Panc1 (cell line): ENCODE data around the gene HTRA3. TPM values are rescaled to one million over a fixed set of nuclear protein-coding genes. Genes with fewer than 3 reads are reported as not detected.

Source experiments
- ATAC-seq: fragments of 200-7000 bp; cut with Tn5 transposase; 2 replicates; pipeline ENCODE4 v1.9.1; 2020; ENCODE audit warnings: mild to moderate bottlenecking, moderate library complexity
- BruUV-seq: library from RNA; stranded (reverse); fragments of 400-500 nt; replicated peaks from 2 replicates; lab custom pipeline; 2021; lab: Mats Ljungman, UMichigan
- CTCF ChIA-PET: fragments of 300-600 bp; sonication (Branson Sonifier 250); formaldehyde crosslinking; loops from one replicate; lab custom pipeline; 2022; ENCODE audit warnings: antibody characterized with exemption; lab: Charles Lee
- POLR2A ChIA-PET: fragments of 300-600 bp; sonication (Branson Sonifier 250); formaldehyde crosslinking; loops from one replicate; lab custom pipeline; 2022; ENCODE audit warnings: antibody characterized with exemption; lab: Charles Lee
- DNase-seq: peaks from one replicate; pipeline ENCODE4 v3.0.0-alpha.2; 2010; ENCODE audit warnings: low read depth, low spot score
- H3K27ac ChIP-seq: 2 replicates; pipeline ENCODE4 v1.5.1; 2011; ENCODE audit warnings: mild to moderate bottlenecking, low read length, inconsistent platforms
- H3K27me3 ChIP-seq: fragments of 200-500 bp; sonication (Bioruptor generic); 2 replicates; pipeline ENCODE4 v1.6.0; 2014; ENCODE audit warnings: low read length, inconsistent platforms; ENCODE audit not compliant: control insufficient read depth, insufficient read depth
- H3K36me3 ChIP-seq: fragments of 200-500 bp; sonication (Bioruptor generic); 2 replicates; pipeline ENCODE4 v1.5.1; 2014; ENCODE audit warnings: inconsistent platforms, mild to moderate bottlenecking, low read length, moderate library complexity; ENCODE audit not compliant: control insufficient read depth, insufficient read depth
- H3K4me1 ChIP-seq: 2 replicates; pipeline ENCODE4 v1.5.1; 2011; ENCODE audit warnings: inconsistent platforms, mild to moderate bottlenecking, low read length, moderate library complexity; ENCODE audit not compliant: control insufficient read depth, insufficient read depth
- H3K4me3 ChIP-seq, 2 experiments: 2 replicates each; pipeline ENCODE4 v1.5.1; 2011 to 2012; ENCODE audit warnings: low read depth in 2 of 2, low read length in 2 of 2, mild to moderate bottlenecking in 2 of 2, inconsistent platforms in 1 of 2, moderate library complexity in 1 of 2
- H3K9me3 ChIP-seq: fragments of 200-500 bp; sonication (Bioruptor generic); 2 replicates; pipeline ENCODE4 v1.5.1; 2014; ENCODE audit warnings: low read depth, mild to moderate bottlenecking, inconsistent platforms, low read length, moderate library complexity; ENCODE audit not compliant: control insufficient read depth, insufficient read depth
- POLR2AphosphoS5 ChIP-seq: IDR thresholded peaks from 2 replicates; pipeline ENCODE4 v1.6.1; 2012; ENCODE audit warnings: mild to moderate bottlenecking, low read depth, low read length, moderate library complexity
- SIN3A ChIP-seq: IDR thresholded peaks from 2 replicates; pipeline ENCODE4 v1.6.1; 2012; ENCODE audit warnings: low read depth, mild to moderate bottlenecking, low read length, moderate library complexity, borderline replicate concordance; ENCODE audit not compliant: insufficient read depth
- TCF7L2 ChIP-seq: IDR thresholded peaks from 2 replicates; pipeline ENCODE4 v1.6.1; 2011; ENCODE audit warnings: mild to moderate bottlenecking, low read depth, low read length, inconsistent platforms
- in situ Hi-C: cut with HindIII; loops from 2 replicates; pipeline ENCODE4 v1.10.0; 2016; ENCODE audit warnings: low sequenced_read_pairs, low pct_unique_long_range_greater_than_20kb
- intact Hi-C: fragments of 100-400 bp; cut with micrococcal nuclease; formaldehyde crosslinking; loops from one replicate; pipeline ENCODE4 v1.10.0; 2022; ENCODE audit not compliant: unreplicated experiment
- total RNA-seq: library from RNA; stranded (reverse); gene quantifications from one replicate; pipeline ENCODE4 v1.2.1, GENCODE V29; 2021; ENCODE audit not compliant: unreplicated experiment
- TF ChIP-seq, protein P1 (sequence below), 2 experiments: IDR thresholded peaks; 2 replicates each; pipeline ENCODE4 v1.6.1; 2011 to 2012; ENCODE audit warnings: low read depth in 2 of 2, control low read depth in 1 of 2, low read length in 1 of 2, mild to moderate bottlenecking in 1 of 2, moderate library complexity in 1 of 2; ENCODE audit not compliant: insufficient read depth in 1 of 2
- TF ChIP-seq, protein P2 (sequence below): fragments of 450-650 bp; IDR thresholded peaks from 2 replicates; pipeline ENCODE4 v1.5.1; 2017; ENCODE audit warnings: mild to moderate bottlenecking

Gene HTRA3
- total RNA-seq, 1 experiment from 2014 or later = 0.98 TPM

DNA sequence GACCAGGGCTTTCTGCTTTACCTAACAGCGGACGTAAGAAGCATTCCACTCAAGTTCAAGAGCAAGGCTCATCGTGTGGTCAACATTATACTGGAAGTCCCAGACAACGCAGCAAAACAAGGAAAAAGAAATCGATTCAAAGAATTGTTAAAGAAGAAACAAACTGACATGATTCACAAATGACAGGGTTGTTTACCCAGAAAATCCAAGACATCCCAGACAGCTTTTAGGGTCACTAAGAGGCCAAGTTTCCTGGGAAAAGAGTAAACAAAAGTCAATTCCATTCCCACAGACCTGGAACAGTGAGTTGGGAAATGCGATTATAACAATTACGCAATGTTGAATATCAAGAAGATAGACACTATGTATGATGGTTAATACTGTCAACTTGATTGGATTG, 21.5 kb upstream of the HTRA3 start:
- intact Hi-C loops = no loop called here
- CTCF ChIA-PET = interaction anchor here (0.6 kb wide), 1 partner anchor 61 kb away, joined by 3 read pairs; no protein-coding TSS in a partner anchor
- no peak for DNase-seq
- H3K4me3 ChIP-seq = no peak overlapping the region
- in situ Hi-C loops = no loop called here
- no TSS peak for BruUV-seq
- no peaks in the 10 kb centered on the region for H3K36me3 ChIP-seq
- H3K4me1 ChIP-seq = no peaks in the 10 kb centered on the region
- no peak overlapping the region for H3K27ac ChIP-seq
- TF ChIP-seq POLR2AphosphoS5 = no peak
- TF ChIP-seq SIN3A = no peak
- no peak for TF ChIP-seq TCF7L2
- TF ChIP-seq, protein P1, sequence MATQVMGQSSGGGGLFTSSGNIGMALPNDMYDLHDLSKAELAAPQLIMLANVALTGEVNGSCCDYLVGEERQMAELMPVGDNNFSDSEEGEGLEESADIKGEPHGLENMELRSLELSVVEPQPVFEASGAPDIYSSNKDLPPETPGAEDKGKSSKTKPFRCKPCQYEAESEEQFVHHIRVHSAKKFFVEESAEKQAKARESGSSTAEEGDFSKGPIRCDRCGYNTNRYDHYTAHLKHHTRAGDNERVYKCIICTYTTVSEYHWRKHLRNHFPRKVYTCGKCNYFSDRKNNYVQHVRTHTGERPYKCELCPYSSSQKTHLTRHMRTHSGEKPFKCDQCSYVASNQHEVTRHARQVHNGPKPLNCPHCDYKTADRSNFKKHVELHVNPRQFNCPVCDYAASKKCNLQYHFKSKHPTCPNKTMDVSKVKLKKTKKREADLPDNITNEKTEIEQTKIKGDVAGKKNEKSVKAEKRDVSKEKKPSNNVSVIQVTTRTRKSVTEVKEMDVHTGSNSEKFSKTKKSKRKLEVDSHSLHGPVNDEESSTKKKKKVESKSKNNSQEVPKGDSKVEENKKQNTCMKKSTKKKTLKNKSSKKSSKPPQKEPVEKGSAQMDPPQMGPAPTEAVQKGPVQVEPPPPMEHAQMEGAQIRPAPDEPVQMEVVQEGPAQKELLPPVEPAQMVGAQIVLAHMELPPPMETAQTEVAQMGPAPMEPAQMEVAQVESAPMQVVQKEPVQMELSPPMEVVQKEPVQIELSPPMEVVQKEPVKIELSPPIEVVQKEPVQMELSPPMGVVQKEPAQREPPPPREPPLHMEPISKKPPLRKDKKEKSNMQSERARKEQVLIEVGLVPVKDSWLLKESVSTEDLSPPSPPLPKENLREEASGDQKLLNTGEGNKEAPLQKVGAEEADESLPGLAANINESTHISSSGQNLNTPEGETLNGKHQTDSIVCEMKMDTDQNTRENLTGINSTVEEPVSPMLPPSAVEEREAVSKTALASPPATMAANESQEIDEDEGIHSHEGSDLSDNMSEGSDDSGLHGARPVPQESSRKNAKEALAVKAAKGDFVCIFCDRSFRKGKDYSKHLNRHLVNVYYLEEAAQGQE (IDR thresholded peaks at IDR 0.05; ENCODE audit: insufficient read depth in 1 of 2, low read depth in 2 of 2, low read length in 1 of 2) = no peak
- TF ChIP-seq, protein P2, sequence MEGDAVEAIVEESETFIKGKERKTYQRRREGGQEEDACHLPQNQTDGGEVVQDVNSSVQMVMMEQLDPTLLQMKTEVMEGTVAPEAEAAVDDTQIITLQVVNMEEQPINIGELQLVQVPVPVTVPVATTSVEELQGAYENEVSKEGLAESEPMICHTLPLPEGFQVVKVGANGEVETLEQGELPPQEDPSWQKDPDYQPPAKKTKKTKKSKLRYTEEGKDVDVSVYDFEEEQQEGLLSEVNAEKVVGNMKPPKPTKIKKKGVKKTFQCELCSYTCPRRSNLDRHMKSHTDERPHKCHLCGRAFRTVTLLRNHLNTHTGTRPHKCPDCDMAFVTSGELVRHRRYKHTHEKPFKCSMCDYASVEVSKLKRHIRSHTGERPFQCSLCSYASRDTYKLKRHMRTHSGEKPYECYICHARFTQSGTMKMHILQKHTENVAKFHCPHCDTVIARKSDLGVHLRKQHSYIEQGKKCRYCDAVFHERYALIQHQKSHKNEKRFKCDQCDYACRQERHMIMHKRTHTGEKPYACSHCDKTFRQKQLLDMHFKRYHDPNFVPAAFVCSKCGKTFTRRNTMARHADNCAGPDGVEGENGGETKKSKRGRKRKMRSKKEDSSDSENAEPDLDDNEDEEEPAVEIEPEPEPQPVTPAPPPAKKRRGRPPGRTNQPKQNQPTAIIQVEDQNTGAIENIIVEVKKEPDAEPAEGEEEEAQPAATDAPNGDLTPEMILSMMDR = no peak
- no peak for ATAC-seq
- no peaks in the 10 kb centered on the region for H3K9me3 ChIP-seq
- no peaks in the 10 kb centered on the region for H3K27me3 ChIP-seq
- POLR2A ChIA-PET = no interaction called here

DNA sequence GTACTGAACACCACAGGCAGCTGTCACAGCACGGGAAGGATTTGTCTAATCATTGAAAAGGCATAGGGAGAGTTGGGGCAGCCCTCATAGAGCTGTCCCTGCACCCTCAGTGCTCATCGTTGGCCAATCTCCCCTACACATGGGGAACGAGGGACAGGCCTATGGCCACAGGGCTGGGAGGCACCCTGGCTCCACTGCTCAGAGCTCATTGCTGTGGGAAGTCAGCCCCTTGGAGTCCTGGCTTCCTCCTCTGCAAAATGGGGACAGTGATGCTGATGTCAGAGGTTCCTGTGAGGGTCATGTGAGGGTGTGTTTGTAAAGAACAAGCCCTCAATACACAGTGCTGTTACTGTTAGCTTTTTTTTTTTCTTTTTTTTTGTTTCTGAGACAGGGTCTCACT, 19.3 kb upstream of the HTRA3 start:
- ATAC-seq (no peak), DNase-seq (no peak)
- Histone ChIP-seq H3K4me1 (no peaks in the 10 kb centered on the region), H3K9me3 (no peaks in the 10 kb centered on the region), H3K27ac (no peak overlapping the region), H3K27me3 (no peaks in the 10 kb centered on the region), H3K36me3 (no peaks in the 10 kb centered on the region), H3K4me3 (no peak overlapping the region)
- BruUV-seq = no TSS peak
- POLR2A ChIA-PET = no interaction called here
- intact Hi-C loops (no loop called here), in situ Hi-C loops (no loop called here)
- CTCF ChIA-PET = no interaction called here
- TF ChIP-seq, protein P1 (IDR thresholded peaks at IDR 0.05; ENCODE audit: insufficient read depth in 1 of 2, low read depth in 2 of 2, low read length in 1 of 2) = no peak
- TF ChIP-seq POLR2AphosphoS5 = no peak
- no peak for TF ChIP-seq TCF7L2
- TF ChIP-seq, protein P2 = no peak
- no peak for TF ChIP-seq SIN3A
